Activated naive CD4-positive, alpha-beta T cell treated with anti-CD3 and anti-CD28 coated beads, Interleukin-2, amount 50 U/mL, for 72 hours (primary cell): ENCODE data around the gene INIP. TPM values are rescaled to one million over a fixed set of nuclear protein-coding genes. Genes with fewer than 3 reads are reported as not detected.
A peak's percentile ranks its signal among the peaks of the same experiment; 100 is the strongest.

Source experiments
- ATAC-seq, 2 donors: fragments of 150-1000 bp; cut with Tn5 transposase; 2 replicates each; pipeline ENCODE4 v1.10.0; 2021; ENCODE audit warnings: mild to moderate bottlenecking in 2 of 2, moderate library complexity in 2 of 2
- DNase-seq, 2 donors: peaks; one replicate each; pipeline ENCODE4 v3.0.0; 2021 to 2022; ENCODE audit warnings: low spot score in 2 of 2
- H3K27ac Mint-ChIP-seq, 2 donors: one replicate each; pipeline ENCODE4 v1.8.0; 2022; ENCODE audit warnings: mild to moderate bottlenecking in 2 of 2, mixed read lengths in 2 of 2
- H3K36me3 Mint-ChIP-seq, 2 donors: one replicate each; pipeline ENCODE4 v1.8.0; 2022; ENCODE audit warnings: mixed read lengths in 2 of 2
- H3K9me3 Mint-ChIP-seq, 2 donors: one replicate each; pipeline ENCODE4 v1.8.0; 2022; ENCODE audit warnings: mixed read lengths in 2 of 2
- total RNA-seq, 2 donors: library from RNA; stranded (reverse); gene quantifications; one replicate each; pipeline ENCODE4 v1.2.3, GENCODE V29; 2022

The INIP gene
- 10 to 100 TPM; 34.1 to 38.4 TPM for total RNA-seq

GRCh38 chr9:112717661-112718331 is at the start of gene INIP:
INIP (minus strand) TSS chr9:112718117; CDS start chr9:112716485, 1,632 bp downstream.
- DNase-seq, result peak; percentile 94 to 98
- peaks cover 4 to 12% of the 10 kb centered on the region in 2 donors for H3K36me3 Mint-ChIP-seq
- ATAC-seq, result peak; percentile 92 to 93
- H3K9me3 Mint-ChIP-seq, result no peaks in the 10 kb centered on the region
- peak within 1 kb of the TSS; percentile 95 to 97 for H3K27ac Mint-ChIP-seq

GRCh38 chr9:112765281-112765680 is 47.4 kb upstream of the INIP start:
- no peaks in the 10 kb centered on the region for H3K9me3 Mint-ChIP-seq
- H3K27ac Mint-ChIP-seq, result no peak overlapping the region
- H3K36me3 Mint-ChIP-seq, result peaks cover 8 to 14% of the 10 kb centered on the region in 2 donors
- no peak for ATAC-seq
- DNase-seq, result no peak

GRCh38 chr9:112764837-112765236 is 46.9 kb upstream of the INIP start:
- Mint-ChIP-seq H3K9me3 (no peaks in the 10 kb centered on the region), H3K36me3 (peaks cover 8 to 14% of the 10 kb centered on the region in 2 donors), H3K27ac (no peak overlapping the region)
- ATAC-seq (no peak), DNase-seq (no peak)

- no peak for ATAC-seq
Observed at GRCh38 chr9:112764344-112764743, 46.4 kb upstream of the INIP start.

GRCh38 chr9:112762726-112763518 is 45.0 kb upstream of the INIP start:
- Mint-ChIP-seq H3K9me3 (no peaks in the 10 kb centered on the region), H3K27ac (no peak overlapping the region), H3K36me3 (peaks cover 4 to 7% of the 10 kb centered on the region in 2 donors)
- no peak for DNase-seq
- no peak for ATAC-seq

More at GRCh38 chr9:112764344-112764743, 46.4 kb upstream of the INIP start:
- Mint-ChIP-seq H3K36me3 (peaks cover 8 to 9% of the 10 kb centered on the region in 2 donors), H3K9me3 (no peaks in the 10 kb centered on the region), H3K27ac (no peak overlapping the region)
- DNase-seq, result no peak

GRCh38 chr9:112761912-112762655 is 44.2 kb upstream of the INIP start:
- no peak overlapping the region for H3K27ac Mint-ChIP-seq
- no peak for ATAC-seq

GRCh38 chr9:112760821-112761220 is 42.9 kb upstream of the INIP start:
- H3K9me3 Mint-ChIP-seq, result no peaks in the 10 kb centered on the region
- ATAC-seq, result no peak
- H3K36me3 Mint-ChIP-seq, result no peaks in the 10 kb centered on the region
- peak overlapping the region in 1 of 2 donors; percentile 53 for H3K27ac Mint-ChIP-seq
- DNase-seq, result no peak

More at GRCh38 chr9:112761912-112762655, 44.2 kb upstream of the INIP start:
- DNase-seq, result no peak
- no peaks in the 10 kb centered on the region for H3K9me3 Mint-ChIP-seq
- H3K36me3 Mint-ChIP-seq, result peaks cover 0 to 7% of the 10 kb centered on the region in 2 donors

GRCh38 chr9:112757940-112758339 is 40.0 kb upstream of the INIP start:
- Mint-ChIP-seq H3K27ac (peak overlapping the region in 1 of 2 donors; percentile 38), H3K36me3 (no peaks in the 10 kb centered on the region), H3K9me3 (no peaks in the 10 kb centered on the region)
- ATAC-seq (no peak), DNase-seq (no peak)

GRCh38 chr9:112757282-112757883 is 39.5 kb upstream of the INIP start:
- DNase-seq, result no peak
- Mint-ChIP-seq H3K9me3 (no peaks in the 10 kb centered on the region), H3K36me3 (no peaks in the 10 kb centered on the region), H3K27ac (peak overlapping the region in 1 of 2 donors; percentile 19)
- no peak for ATAC-seq

- DNase-seq (no peak), ATAC-seq (no peak)
- Mint-ChIP-seq H3K9me3 (no peaks in the 10 kb centered on the region), H3K27ac (peak overlapping the region in 1 of 2 donors; percentile 88), H3K36me3 (no peaks in the 10 kb centered on the region)
Observed at GRCh38 chr9:112755675-112756074, 37.8 kb upstream of the INIP start.

GRCh38 chr9:112755016-112755427 is 37.1 kb upstream of the INIP start:
- no peak for ATAC-seq
- DNase-seq, result no peak
- H3K27ac Mint-ChIP-seq, result peak overlapping the region in 1 of 2 donors; percentile 88
- H3K36me3 Mint-ChIP-seq, result no peaks in the 10 kb centered on the region
- H3K9me3 Mint-ChIP-seq, result no peaks in the 10 kb centered on the region

GRCh38 chr9:112754578-112754977 is 36.7 kb upstream of the INIP start:
- peak; percentile 67 to 82 for ATAC-seq
- Mint-ChIP-seq H3K36me3 (no peaks in the 10 kb centered on the region), H3K9me3 (no peaks in the 10 kb centered on the region), H3K27ac (peak overlapping the region in 1 of 2 donors; percentile 88)
- peak in 1 of 2 donors; percentile 13 for DNase-seq

GRCh38 chr9:112753725-112754124 is 35.8 kb upstream of the INIP start:
- no peaks in the 10 kb centered on the region for H3K9me3 Mint-ChIP-seq
- H3K27ac Mint-ChIP-seq, result peak overlapping the region; percentile 6 to 88
- DNase-seq (peak in 1 of 2 donors; percentile 22), ATAC-seq (peak; percentile 45 to 55)
- no peaks in the 10 kb centered on the region for H3K36me3 Mint-ChIP-seq

- DNase-seq (no peak), ATAC-seq (peak in 1 of 2 donors; percentile 19)
- peak overlapping the region in 1 of 2 donors; percentile 88 for H3K27ac Mint-ChIP-seq
- H3K36me3 Mint-ChIP-seq, result no peaks in the 10 kb centered on the region
- H3K9me3 Mint-ChIP-seq, result no peaks in the 10 kb centered on the region
Observed at GRCh38 chr9:112752334-112753125, 34.6 kb upstream of the INIP start.

- peak overlapping the region; percentile 81 to 83 for H3K27ac Mint-ChIP-seq
- H3K9me3 Mint-ChIP-seq, result no peaks in the 10 kb centered on the region
- H3K36me3 Mint-ChIP-seq, result no peaks in the 10 kb centered on the region
- peak; percentile 6 to 17 for ATAC-seq
- peak; percentile 45 to 74 for DNase-seq
Observed at GRCh38 chr9:112751056-112751795, 33.3 kb upstream of the INIP start.
